ENCODE measurements around the gene OR11H7. TPM values are rescaled to one million over a fixed set of nuclear protein-coding genes. Genes with fewer than 3 reads are reported as not detected.
A peak's percentile ranks its signal among the peaks of the same experiment; 100 is the strongest.
"Not testable (repeated sequence)": the region's sequence is repeated elsewhere in the genome, so short reads cannot be mapped to it uniquely, and the experiment has no call there.

Gene OR11H7
- not detected in 2 replicates for total RNA-seq
- polyA plus RNA-seq (2012), result not detected

GRCh38 chr14:20228681-20229080, at the start of gene OR11H7:
Gene OR11H7 (plus strand): TSS chr14:20228981.
- no peak for DNase-seq (ENCODE audit: low read depth)

- no peak for DNase-seq (ENCODE audit: low read depth)
These were observed 49.6 kb upstream of the OR11H7 start for GRCh38 chr14:20179218-20179617.

GRCh38 chr14:20179880-20180279, 48.9 kb upstream of the OR11H7 start:
- DNase-seq (ENCODE audit: low read depth), result no peak

GRCh38 chr14:20180486-20180885, 48.3 kb upstream of the OR11H7 start:
- DNase-seq (ENCODE audit: low read depth), result no peak

- no peak for DNase-seq (ENCODE audit: low read depth)
These were observed 44.6 kb upstream of the OR11H7 start for GRCh38 chr14:20184181-20184580.

GRCh38 chr14:20190596-20190995, 38.2 kb upstream of the OR11H7 start, which contains the start of gene OR11G2:
Gene OR11G2 (plus strand): TSS chr14:20190896. CDS start chr14:20197438, 6,542 bp downstream.
- DNase-seq (ENCODE audit: low read depth), result no peak

- no peak for DNase-seq (ENCODE audit: low read depth)
These were observed 37.4 kb upstream of the OR11H7 start for GRCh38 chr14:20191396-20191795.

- no peak for DNase-seq (ENCODE audit: low read depth)
These were observed 34.7 kb upstream of the OR11H7 start for GRCh38 chr14:20194101-20194500.

- not testable (repeated sequence) for DNase-seq (ENCODE audit: low read depth)
These were observed 33.6 kb upstream of the OR11H7 start for GRCh38 chr14:20195170-20195569.

GRCh38 chr14:20195911-20196310, 32.9 kb upstream of the OR11H7 start:
- peak; percentile 13 for DNase-seq (ENCODE audit: low read depth)

GRCh38 chr14:20197459-20197858, 31.3 kb upstream of the OR11H7 start:
- no peak for DNase-seq (ENCODE audit: low read depth)

GRCh38 chr14:20198991-20199390, 29.8 kb upstream of the OR11H7 start:
- no peak for DNase-seq (ENCODE audit: low read depth)

- no peak for DNase-seq (ENCODE audit: low read depth)
These were observed 24.1 kb upstream of the OR11H7 start for GRCh38 chr14:20204721-20205120.

GRCh38 chr14:20209595-20209994, 19.2 kb upstream of the OR11H7 start:
- DNase-seq (ENCODE audit: low read depth), result no peak

GRCh38 chr14:20212406-20212805, 16.4 kb upstream of the OR11H7 start:
- not testable (repeated sequence) for DNase-seq (ENCODE audit: low read depth)

- peak; percentile 55 for DNase-seq (ENCODE audit: low read depth)
These were observed 13.6 kb upstream of the OR11H7 start for GRCh38 chr14:20215196-20215595.

GRCh38 chr14:20219033-20219432, 9.7 kb upstream of the OR11H7 start:
- DNase-seq (ENCODE audit: low read depth), result no peak

GRCh38 chr14:20223410-20223809, 5.4 kb upstream of the OR11H7 start, which contains the start of gene OR11H6:
Gene OR11H6 (plus strand): TSS chr14:20223710. CDS start chr14:20223710, 0 bp downstream.
- DNase-seq (ENCODE audit: low read depth), result no peak

GRCh38 chr14:20235415-20235814, 6.6 kb downstream of the OR11H7 start:
- not testable (repeated sequence) for DNase-seq (ENCODE audit: low read depth)

- no peak for DNase-seq (ENCODE audit: low read depth)
These were observed 19.0 kb downstream of the OR11H7 start for GRCh38 chr14:20247646-20248246.

GRCh38 chr14:20262642-20263128, 33.9 kb downstream of the OR11H7 start:
- peak; percentile 44 for DNase-seq (ENCODE audit: low read depth)

- not testable (repeated sequence) for DNase-seq (ENCODE audit: low read depth)
These were observed 35.6 kb downstream of the OR11H7 start for GRCh38 chr14:20264361-20264760.

- no peak for DNase-seq (ENCODE audit: low read depth)
These were observed 45.3 kb downstream of the OR11H7 start for GRCh38 chr14:20274062-20274461.

All from myocyte (in vitro differentiated cells).